Measurements from ENCODE around the gene KIF27. TPM values are rescaled to one million over a fixed set of nuclear protein-coding genes. Genes with fewer than 3 reads are reported as not detected.
"Not testable (repeated sequence)": the region's sequence is repeated elsewhere in the genome, so short reads cannot be mapped to it uniquely, and the experiment has no call there.

KIF27 gene
- total RNA-seq, 3 donors from 2014 or later = 1.3 to 1.5 (median 1.4) TPM

GRCh38 chr9:83886498-83886897, 34.7 kb downstream of the KIF27 start:
- H3K27me3 Mint-ChIP-seq (ENCODE audit: low read depth); H3K36me3 Mint-ChIP-seq (ENCODE audit: insufficient read depth); H3K4me3 Mint-ChIP-seq; DNase-seq; H3K9me3 Mint-ChIP-seq; H3K4me1 Mint-ChIP-seq (ENCODE audit: low read depth); ATAC-seq: not testable (repeated sequence)

- not testable (repeated sequence) for H3K4me1 Mint-ChIP-seq (ENCODE audit: low read depth); H3K9me3 Mint-ChIP-seq; DNase-seq; H3K36me3 Mint-ChIP-seq (ENCODE audit: insufficient read depth); H3K4me3 Mint-ChIP-seq; H3K27me3 Mint-ChIP-seq (ENCODE audit: low read depth); ATAC-seq
These were observed 35.5 kb downstream of the KIF27 start for GRCh38 chr9:83885559-83886240.

- H3K36me3 Mint-ChIP-seq (ENCODE audit: insufficient read depth); H3K27me3 Mint-ChIP-seq (ENCODE audit: low read depth); H3K4me3 Mint-ChIP-seq; ATAC-seq; H3K9me3 Mint-ChIP-seq; H3K4me1 Mint-ChIP-seq (ENCODE audit: low read depth); DNase-seq: not testable (repeated sequence)
These were observed 39.4 kb downstream of the KIF27 start for GRCh38 chr9:83881687-83882408.

GRCh38 chr9:83875559-83875958, 45.7 kb downstream of the KIF27 start:
- H3K4me1 Mint-ChIP-seq (ENCODE audit: low read depth); DNase-seq; H3K4me3 Mint-ChIP-seq; H3K27me3 Mint-ChIP-seq (ENCODE audit: low read depth); ATAC-seq; H3K36me3 Mint-ChIP-seq (ENCODE audit: insufficient read depth); H3K9me3 Mint-ChIP-seq: not testable (repeated sequence)

GRCh38 chr9:83849895-83850294, 71.3 kb downstream of the KIF27 start:
- H3K4me3 Mint-ChIP-seq; ATAC-seq; DNase-seq; H3K27me3 Mint-ChIP-seq (ENCODE audit: low read depth); H3K4me1 Mint-ChIP-seq (ENCODE audit: low read depth); H3K9me3 Mint-ChIP-seq: not testable (repeated sequence)
- H3K36me3 Mint-ChIP-seq (ENCODE audit: insufficient read depth) = peaks cover 15% of the 10 kb centered on the region

- ATAC-seq; H3K4me3 Mint-ChIP-seq; DNase-seq; H3K36me3 Mint-ChIP-seq (ENCODE audit: insufficient read depth); H3K27me3 Mint-ChIP-seq (ENCODE audit: low read depth); H3K4me1 Mint-ChIP-seq (ENCODE audit: low read depth); H3K9me3 Mint-ChIP-seq: not testable (repeated sequence)
These were observed 84.1 kb downstream of the KIF27 start for GRCh38 chr9:83837070-83837643.

GRCh38 chr9:83830426-83831071, 90.7 kb downstream of the KIF27 start:
- H3K27me3 Mint-ChIP-seq (ENCODE audit: low read depth); H3K9me3 Mint-ChIP-seq; H3K36me3 Mint-ChIP-seq (ENCODE audit: insufficient read depth); H3K4me3 Mint-ChIP-seq; H3K4me1 Mint-ChIP-seq (ENCODE audit: low read depth); ATAC-seq; DNase-seq: not testable (repeated sequence)

- not testable (repeated sequence) for H3K4me3 Mint-ChIP-seq; DNase-seq; H3K9me3 Mint-ChIP-seq; H3K36me3 Mint-ChIP-seq (ENCODE audit: insufficient read depth); ATAC-seq; H3K4me1 Mint-ChIP-seq (ENCODE audit: low read depth); H3K27me3 Mint-ChIP-seq (ENCODE audit: low read depth)
These were observed 96.1 kb downstream of the KIF27 start for GRCh38 chr9:83824986-83825623.

GRCh38 chr9:83817356-83818278, 103.6 kb downstream of the KIF27 start, which contains the start of gene GKAP1:
Gene GKAP1, minus strand, starts transcription at chr9:83817769. Its CDS starts 11,252 bp downstream, at chr9:83806517.
- H3K9me3 Mint-ChIP-seq; H3K36me3 Mint-ChIP-seq (ENCODE audit: insufficient read depth); H3K27me3 Mint-ChIP-seq (ENCODE audit: low read depth): not testable (repeated sequence)
- peak; percentile 82 to 88 for ATAC-seq
- Mint-ChIP-seq H3K4me3 (peak within 1 kb of the TSS; percentile 81), H3K4me1 (ENCODE audit: low read depth) (peaks cover 15% of the 10 kb centered on the region)
- DNase-seq = peak; percentile 75

- H3K4me1 Mint-ChIP-seq (ENCODE audit: low read depth) = peaks cover 15% of the 10 kb centered on the region
- peak overlapping the region; percentile 81 for H3K4me3 Mint-ChIP-seq
- peak; percentile 26 for DNase-seq
- ATAC-seq; H3K36me3 Mint-ChIP-seq (ENCODE audit: insufficient read depth); H3K9me3 Mint-ChIP-seq; H3K27me3 Mint-ChIP-seq (ENCODE audit: low read depth): not testable (repeated sequence)
These were observed 104.2 kb downstream of the KIF27 start for GRCh38 chr9:83817011-83817355.

GRCh38 chr9:83815120-83815519, 106.1 kb downstream of the KIF27 start:
- not testable (repeated sequence) for H3K9me3 Mint-ChIP-seq; H3K27me3 Mint-ChIP-seq (ENCODE audit: low read depth); H3K4me3 Mint-ChIP-seq; DNase-seq; H3K36me3 Mint-ChIP-seq (ENCODE audit: insufficient read depth); ATAC-seq
- H3K4me1 Mint-ChIP-seq (ENCODE audit: low read depth) = peaks cover 15% of the 10 kb centered on the region

GRCh38 chr9:83809213-83809612, 112.0 kb downstream of the KIF27 start:
- not testable (repeated sequence) for H3K9me3 Mint-ChIP-seq; H3K4me3 Mint-ChIP-seq; DNase-seq; ATAC-seq; H3K4me1 Mint-ChIP-seq (ENCODE audit: low read depth); H3K27me3 Mint-ChIP-seq (ENCODE audit: low read depth)
- peaks cover 10% of the 10 kb centered on the region for H3K36me3 Mint-ChIP-seq (ENCODE audit: insufficient read depth)

GRCh38 chr9:83804454-83804853, 116.8 kb downstream of the KIF27 start:
- not testable (repeated sequence) for DNase-seq; H3K9me3 Mint-ChIP-seq; ATAC-seq; H3K4me3 Mint-ChIP-seq; H3K27me3 Mint-ChIP-seq (ENCODE audit: low read depth); H3K4me1 Mint-ChIP-seq (ENCODE audit: low read depth)
- H3K36me3 Mint-ChIP-seq (ENCODE audit: insufficient read depth) = peaks cover 12% of the 10 kb centered on the region
